Stimulated activated CD8-positive, alpha-beta memory T cell treated with anti-CD3 and anti-CD28 coated beads, Interleukin-15, amount 100 ng/mL, for 4 hours (primary cell): ENCODE results near the gene PRCP.
"Not testable (repeated sequence)": the region's sequence is repeated elsewhere in the genome, so short reads cannot be mapped to it uniquely, and the experiment has no call there.

ENCODE experiments used
- DNase-seq, 2 donors: peaks; one replicate each; pipeline ENCODE4 v3.0.0-alpha.2; 2020; ENCODE audit warnings: low read depth in 2 of 2

PRCP gene

DNA sequence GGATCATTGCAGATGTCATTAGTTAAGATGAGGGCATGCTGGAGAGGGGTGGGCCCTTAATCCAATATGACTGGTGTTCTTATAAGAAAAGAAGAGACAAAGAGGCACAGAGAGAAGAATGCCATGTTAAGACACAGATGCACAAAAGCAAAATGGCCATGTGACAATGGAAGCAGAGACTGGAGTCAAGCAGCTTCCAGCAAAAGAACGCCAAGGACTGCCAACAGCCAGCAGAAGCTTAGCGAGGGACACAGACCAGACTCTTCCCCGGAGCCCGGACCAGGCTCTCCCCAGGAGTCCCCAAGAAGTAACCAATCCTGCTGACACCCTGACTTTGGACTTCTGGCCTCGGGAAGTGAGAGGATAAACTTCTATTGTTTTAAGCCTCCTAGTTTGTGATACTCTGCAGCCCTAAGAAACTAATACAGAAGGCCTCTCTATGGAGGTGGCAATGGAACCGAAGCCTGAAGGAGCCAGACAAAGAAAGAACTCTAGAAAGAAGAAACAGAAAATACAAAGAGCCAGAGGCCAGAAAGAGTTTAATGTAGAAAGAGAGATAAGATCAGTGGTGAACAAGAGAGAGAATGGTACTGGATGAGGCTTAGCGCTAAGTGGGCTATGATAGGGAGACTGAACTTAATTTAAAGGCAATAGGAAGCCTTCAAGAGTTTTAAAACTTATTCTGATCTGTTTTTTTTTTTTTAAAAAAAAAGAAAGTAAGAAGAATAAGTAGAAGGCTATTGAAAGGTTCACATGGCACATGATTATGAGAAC, 27.7 kb downstream of the PRCP start:
- DNase-seq = no peak

DNA sequence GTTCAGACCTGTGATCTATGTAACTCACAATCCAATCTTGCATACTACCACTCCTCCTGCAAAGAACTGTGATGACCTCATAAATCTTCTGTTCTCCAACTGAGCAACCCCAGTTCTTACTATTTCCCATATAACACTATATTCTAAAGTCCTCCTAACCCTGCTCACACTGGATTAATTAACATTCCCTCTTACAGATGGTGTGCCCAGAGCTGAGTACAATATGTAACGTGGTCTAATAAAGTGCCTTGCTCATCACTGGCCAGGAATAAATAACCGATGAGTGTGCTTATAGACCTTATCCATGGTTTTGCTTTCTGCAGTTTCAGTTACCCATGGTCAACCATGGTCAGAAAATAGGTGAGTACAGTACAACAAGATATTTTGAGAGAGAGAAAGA, 28.6 kb downstream of the PRCP start:
- no peak for DNase-seq

DNA sequence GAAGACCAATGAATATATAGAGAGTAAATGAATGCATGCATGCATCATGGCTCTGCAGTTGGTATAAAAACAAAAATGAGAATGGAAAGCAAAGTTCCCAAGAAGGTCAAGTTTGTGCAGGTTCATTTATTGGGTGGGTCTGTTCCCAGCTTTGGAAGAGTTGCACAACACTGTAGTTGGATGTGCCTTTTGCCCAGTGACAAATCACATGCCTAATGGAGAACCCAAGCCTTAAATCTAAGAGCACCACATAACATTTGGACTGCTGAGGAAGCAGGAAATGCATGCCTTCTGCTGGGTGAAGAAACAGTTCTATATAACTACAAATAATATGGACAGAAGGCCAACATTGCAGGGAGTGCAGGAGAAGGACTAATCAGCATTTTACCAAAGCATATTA, 30.6 kb downstream of the PRCP start:
- no peak for DNase-seq

DNA sequence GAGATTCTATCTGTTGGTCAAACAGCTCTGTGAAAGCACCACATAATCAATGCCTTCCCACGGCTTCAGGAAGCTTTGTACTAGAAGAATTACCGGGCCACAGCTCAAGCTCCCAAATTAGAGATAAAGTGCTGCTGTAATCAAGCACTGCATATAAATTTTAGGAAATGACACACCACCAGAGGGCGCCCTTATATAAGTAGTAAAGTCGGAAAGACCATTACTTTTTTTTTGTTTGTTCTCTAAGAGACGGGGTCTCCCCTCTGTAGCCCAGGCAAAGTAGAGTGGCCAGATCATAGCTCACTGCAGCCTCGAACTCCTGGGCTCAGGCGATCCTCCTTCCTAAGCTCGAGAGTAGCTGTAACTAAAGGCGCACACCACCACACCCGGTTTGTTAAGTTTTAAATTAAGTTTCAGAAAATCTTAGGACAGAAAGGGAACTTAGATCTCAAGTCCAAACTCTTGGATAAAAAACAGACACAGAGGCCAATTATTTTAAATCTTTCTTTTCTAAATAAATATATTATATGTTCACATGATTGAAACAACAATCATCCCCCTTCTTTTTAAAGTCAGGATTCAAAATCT, 32.6 kb downstream of the PRCP start:
- DNase-seq = peak in 1 of 2 donors; percentile 46

DNA sequence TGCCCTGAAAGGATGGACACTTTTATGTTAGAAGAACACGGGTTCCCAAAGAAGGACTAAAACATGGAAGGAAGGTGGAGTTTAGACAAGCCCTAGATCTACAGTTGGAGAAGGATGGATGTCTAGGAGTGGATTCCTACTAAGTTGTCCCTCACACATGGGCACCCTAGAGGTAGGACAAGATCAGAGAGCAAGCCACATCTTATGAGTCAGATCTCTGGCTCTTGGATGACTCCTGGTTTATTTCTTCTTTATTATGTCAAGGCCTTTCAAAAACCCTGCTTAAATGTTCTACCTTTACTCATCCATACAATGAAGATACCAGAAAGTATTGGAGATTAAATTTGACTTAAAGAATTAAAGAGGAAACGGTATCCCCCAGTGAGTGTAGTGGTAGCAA, 34.4 kb downstream of the PRCP start:
- no peak for DNase-seq

DNA sequence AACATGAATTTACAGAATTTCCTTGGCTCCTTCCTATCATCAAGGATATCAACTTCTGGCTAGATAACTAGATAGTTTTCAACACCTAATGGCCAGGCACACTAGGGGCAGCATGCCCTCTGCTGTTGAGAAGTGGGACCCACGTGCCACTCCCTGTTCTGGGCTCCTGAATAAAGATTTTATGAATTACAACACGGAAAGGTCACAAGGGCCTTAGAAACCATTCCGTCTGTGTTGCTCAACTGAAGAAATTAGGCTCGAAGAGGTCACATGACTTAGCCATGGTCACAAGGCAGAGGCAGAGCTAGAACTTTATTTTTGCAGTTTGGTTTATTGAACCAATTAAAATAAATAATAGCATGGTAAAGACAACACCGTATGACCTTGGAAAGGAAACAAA, 36.0 kb downstream of the PRCP start:
- DNase-seq = no peak

DNA sequence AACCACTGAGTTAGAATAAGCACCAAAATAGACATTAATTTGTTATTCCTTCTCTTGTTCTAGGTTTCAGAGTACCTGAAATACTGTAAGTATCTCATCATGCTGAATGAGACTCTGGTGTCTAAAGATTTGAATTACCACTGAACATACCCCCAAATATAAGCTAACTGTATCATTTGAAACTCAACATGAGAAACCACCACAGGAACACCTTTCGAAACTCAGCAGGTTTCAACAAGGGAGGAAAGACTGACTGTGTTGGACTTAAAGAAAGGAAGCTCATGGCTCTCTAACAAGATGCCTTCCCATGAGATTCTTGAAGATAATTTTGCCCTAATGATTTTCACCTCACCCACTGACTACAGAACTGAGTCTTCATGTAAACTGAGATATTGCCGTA, 37.0 kb downstream of the PRCP start:
- DNase-seq = no peak

DNA sequence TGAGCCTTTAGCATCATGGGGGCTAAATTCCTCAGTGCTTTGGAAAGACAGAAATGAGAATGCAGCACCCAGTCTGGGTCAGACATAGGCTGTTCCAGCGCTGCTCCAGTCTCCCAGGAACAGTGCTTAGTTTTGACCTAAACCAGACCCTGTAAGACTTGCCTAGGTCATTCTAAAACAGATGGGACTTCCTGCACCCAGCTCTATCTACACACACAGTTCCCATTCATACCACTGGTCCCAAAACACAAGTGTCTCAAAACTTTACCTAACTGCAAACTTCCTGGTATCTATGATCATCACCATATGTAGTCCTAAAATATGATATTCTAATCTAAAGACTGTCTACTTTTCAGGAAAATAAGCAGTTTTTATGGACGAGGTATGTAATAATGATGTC, 37.9 kb downstream of the PRCP start:
- DNase-seq = no peak

DNA sequence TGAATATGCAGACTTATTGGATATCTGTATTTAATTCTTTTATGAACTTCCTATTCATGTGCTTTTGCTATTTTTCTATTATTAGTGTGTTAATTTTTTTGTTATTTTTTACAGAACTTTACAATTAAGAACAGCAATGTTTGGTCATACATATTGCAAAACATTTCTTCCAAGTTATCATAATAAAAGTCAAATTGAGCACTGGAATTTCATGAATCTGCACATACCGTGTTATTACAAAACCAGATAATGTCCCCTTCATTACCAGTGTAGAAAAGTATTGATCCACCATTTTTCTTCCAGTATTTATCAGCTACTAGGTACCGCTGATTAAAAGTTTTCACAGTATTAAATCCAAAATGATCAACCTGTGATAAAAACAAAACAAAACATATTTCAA, 40.5 kb downstream of the PRCP start:
- DNase-seq = no peak

DNA sequence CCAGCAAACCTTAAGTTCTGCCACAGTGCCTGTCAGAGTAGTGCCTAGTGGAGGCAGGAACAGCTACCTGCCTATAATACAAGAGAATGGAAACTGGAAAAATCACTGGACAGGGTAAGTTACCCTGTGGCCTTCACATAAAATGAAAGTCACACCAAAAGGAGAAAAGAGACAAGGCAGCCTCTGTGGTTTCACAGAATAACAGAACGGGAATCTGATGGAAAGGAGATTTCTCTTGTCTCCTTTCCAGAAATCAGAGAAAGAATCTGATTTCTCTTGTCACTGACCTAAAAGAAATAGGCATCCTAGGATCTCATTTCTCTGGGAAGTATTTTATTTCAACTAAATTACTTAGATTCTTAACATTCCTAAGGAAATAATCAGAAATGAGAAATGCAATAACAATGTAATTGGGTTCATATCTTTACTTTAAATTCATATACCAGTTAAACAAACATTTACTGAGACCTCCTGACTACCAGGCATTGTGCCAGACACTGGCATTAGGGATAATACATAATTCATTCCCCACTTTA, 41.6 kb downstream of the PRCP start:
- no peak for DNase-seq

DNA sequence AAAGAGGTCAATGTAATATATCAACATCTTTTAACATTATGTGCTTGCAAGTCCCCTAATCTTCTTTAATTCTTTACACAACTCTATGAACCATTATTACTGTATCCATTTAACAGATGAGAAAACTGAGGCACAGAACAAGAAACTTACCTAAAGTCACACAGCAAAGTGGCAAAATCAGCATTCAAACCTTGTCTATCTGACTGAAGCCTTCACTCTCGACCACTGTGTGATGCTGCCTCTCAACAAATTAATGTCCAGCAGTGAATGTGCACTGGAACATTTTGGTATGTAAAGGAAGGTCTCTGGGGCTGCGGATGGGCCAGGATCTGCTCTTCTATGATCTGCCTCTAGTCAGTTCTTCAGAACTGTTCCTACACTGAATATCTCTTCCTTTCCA, 42.1 kb downstream of the PRCP start:
- no peak for DNase-seq

DNA sequence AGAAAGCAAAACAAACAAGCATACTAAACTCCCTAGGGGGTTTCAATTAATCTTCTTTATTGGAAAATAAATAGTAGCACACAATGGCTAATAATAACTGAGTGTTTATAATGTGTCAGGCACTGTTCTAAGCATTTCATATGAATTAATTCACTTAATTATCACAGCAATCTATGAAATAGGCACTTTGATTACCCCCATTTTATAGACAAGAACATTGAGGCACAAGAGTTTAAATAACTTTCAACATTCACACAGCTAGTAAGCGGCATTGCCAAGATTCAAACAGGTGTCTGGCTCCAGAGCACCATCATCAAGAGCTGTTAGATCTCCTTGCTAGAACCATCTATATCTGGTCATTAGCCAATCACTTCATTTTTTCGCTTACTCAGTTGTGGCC, 43.1 kb downstream of the PRCP start:
- DNase-seq = no peak

DNA sequence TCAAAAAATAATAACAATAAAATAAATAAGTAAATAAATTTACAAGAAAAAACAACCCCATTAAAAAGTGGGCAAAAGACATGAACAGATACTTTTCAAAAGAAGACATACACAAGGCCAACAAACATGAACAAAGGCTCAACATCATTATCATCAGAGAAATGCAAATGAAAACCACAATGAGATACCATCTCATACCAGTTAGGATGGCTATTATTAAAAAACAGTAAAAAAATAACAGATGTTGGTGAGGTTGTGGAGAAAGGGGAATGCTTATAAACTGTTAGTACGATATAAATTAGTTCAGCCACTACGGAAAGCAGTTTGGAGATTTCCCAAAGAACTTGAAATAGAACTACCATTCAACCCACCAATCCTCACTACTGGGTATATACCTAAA, 44.6 kb downstream of the PRCP start:
- no peak for DNase-seq

DNA sequence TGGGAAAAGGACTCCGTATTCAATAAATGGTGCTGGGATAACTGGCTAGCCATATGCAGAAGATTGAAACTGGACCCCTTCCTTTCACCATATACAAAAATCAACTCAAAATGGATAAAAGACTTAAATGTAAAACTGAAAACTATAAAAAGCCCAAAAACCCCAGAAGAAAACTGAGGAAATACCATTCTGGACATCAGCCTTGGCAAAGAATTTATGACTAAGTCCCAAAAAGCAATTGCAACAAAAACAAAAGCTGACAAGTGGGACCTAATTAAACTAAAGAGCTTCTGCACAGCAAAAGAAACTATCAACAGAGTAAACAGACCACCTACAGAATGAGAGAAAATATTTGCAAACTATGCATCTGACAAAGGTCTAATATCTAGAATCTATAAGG, 45.3 kb downstream of the PRCP start:
- DNase-seq = not testable (repeated sequence)

DNA sequence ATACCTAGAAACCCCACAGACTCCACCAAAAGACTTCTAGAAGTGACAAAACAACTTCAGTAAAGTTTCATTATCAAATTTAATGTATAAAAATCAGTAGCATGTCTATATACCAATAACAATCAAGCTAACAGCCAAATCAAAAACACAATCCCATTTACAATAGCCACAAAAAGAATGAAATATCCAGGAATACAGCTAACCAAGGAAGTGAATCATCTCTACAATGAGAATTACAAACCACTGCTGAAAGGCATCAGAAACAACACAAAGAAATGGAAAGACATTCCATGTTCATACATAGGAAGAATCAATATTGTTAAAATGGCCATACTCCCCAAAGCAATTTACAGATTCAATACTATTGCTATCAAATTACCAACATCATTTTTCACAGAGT, 46.0 kb downstream of the PRCP start:
- no peak for DNase-seq

DNA sequence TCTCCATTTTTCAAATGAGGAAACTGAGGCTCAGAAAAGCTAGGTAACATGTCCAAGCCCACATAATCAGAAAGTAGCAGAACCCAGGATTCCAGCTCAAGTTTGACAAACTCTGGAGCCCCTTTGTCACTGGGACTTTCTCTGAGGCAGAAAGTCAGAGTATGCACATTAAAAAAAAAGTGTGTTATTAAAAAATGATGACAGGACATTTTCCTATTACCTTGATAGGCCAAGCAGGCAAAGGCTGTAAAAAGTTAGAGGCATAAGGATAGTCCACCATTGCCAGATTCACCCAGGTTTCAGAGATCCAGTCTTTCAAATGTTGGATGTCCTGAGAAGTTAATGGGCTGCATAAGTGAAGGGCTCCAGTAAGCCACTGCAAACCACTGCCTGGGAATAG, 51.4 kb downstream of the PRCP start:
- DNase-seq = no peak

DNA sequence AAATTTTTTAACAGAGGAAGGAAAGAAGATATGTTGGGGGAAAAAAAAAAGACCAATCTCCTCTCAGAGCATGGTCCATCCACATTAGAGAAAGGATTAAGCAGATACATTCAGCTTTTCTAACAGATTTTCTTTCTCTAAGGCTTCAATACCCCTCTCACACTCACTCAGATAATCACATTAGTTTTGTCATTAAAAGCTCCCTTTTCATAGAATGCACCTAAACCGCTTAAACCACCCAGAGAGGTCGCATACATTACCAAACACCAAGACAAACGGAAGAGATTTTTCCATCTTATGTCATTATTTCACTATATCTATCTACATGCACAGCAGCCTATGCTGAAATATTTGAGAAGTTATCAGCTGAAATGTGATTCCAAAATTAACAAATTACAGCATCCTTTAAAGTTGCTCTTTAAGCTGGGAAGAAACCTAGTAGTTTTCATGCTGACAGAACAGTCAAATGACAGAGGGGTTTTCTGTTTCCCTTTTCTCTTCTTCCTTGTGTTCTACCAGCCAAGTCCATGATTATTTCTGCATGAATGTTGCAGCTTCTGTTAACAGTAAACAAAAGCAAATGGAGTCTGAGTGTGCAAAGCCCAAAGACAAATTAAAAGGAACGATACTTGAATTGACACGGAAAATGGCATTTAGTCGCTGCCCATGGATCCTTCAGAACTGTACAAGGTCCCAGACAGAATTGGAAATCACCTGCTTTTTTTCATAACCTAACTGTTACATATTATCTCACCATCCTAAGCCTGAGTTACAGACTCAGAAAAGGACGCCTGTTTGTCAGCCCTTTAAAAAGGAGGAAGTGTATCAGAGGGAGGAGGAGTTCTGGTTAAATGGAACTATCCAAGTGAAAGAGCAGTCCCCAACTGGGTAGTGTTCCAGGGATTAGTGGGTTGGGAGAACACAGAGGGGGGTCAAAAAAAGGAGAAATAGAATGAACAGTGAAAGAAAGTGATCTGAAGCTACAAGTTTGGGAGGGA, 54.6 kb downstream of the PRCP start:
- no peak for DNase-seq

DNA sequence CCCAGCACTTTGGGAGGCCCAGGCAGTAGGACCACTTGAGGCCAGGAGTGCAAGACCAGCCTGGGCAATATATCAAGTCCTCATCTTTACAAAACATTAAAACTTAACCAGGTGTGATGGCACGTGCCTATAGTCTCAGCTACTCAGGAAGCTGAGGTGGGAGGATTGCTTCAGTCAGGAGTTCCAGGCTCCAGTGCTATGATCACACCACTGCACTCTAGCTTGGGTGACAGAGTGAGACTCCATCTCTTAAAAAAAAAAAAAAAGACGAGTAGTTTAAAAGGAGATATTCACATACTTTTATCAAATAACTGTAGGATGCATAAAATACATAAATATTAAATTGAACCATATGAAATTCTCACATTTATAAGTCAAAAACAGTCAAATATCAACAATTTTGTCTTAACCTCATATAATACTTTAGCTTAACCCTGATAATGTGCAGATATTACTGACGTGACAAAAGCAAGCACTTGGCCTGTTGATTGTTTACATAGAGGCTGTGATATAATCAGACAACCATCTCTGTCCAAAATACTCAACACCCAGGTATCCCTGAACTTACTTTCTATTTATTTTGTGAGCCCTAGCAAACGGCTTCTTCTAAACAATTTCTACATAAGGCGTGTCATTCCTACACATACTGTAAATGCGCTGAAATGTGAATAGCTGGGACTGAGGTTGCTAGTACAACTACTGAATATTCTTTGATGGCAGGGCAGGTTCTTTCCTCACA, 57.0 kb downstream of the PRCP start:
- no peak for DNase-seq

DNA sequence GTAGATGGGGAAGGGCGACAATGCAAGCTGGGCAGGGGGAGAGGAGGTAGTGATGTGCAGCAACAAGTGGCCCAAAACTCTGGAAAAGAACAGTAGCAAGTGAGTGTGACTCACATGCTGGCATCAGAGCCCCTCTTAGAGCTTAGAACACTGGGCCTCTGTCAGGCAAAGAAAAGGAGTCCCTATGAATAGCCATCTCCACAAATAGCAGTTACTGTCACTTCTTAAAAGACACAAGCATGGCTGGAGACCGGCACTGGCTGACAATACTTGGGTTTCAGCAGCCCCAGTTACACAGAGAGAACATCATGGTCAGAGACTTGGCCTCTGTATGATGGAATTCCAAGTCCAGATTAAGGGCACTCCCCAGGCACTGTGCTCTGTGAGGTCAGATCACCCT, 58.2 kb downstream of the PRCP start:
- no peak for DNase-seq

DNA sequence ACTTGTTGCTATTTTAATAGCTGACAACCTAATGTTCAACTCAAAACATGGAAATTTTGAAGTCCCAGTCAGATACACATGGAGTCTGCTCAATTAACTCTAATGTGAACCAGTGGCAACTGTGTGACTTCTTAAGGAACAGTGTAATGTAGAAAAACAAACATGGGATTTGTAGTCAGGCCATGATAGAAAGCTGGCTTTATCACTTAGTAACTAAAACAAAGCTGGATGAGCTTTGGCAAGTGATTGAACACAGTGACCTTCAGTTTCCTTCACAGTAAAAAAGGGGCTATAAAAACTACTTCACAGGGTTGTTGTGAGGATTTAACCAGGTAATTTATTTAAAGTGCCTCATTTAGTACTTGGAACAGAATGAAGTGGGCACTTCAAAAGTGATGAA, 62.6 kb downstream of the PRCP start:
- no peak for DNase-seq

DNA sequence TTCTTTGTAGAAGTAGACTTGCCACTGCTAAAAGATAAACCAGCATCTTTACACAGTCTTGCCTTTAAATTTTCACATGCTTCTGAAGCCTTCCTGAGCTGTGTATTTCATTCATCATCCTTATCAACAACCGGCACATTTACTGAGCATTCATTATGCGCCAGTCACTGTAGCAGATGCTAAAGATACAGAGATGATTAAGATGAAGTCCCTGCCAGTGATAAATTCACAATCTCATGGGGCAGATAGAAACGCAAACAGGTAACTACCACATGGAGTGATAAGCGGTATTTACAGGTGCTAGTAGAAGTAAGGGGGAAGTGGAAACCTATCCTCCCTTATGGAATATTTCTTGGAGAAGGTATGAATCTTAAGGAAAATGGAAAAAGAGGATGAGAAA, 67.2 kb downstream of the PRCP start:
- no peak for DNase-seq

DNA sequence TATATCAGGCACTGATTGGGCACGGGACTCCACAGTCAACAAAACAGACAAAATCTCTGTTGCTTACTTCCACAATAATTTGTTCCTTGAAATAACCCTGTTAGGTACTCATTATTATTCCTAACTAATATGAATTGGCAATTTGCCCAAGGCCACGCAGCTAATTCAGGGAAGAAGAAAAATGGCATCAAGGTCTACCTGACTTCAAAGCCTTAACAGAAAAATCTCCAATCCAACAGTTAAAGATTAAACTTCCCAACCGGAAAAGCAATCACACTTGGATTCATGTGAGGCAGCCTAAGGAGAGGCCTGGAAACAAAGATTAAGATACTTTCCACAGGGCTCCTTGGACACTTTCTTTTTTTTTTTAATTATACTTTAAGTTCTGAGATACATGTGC, 68.9 kb downstream of the PRCP start:
- DNase-seq = no peak
